ENCODE results near the gene TNFRSF14. TPM values are rescaled to one million over a fixed set of nuclear protein-coding genes. Genes with fewer than 3 reads are reported as not detected.
"Not testable (repeated sequence)": the region's sequence is repeated elsewhere in the genome, so short reads cannot be mapped to it uniquely, and the experiment has no call there.

The TNFRSF14 gene
- total RNA-seq, 1 donor = 127 TPM

GRCh38 chr1:2551544-2551943 lies 4.6 kb upstream of the TNFRSF14 start:
- H3K27me3 ChIP-seq (ENCODE audit: insufficient read depth, low read length); H3K4me3 ChIP-seq (ENCODE audit: low read length); H3K9me3 ChIP-seq (ENCODE audit: low read depth, low read length): not testable (repeated sequence)
- H3K4me1 ChIP-seq (ENCODE audit: insufficient read depth, low read length) = peaks cover 52% of the 10 kb centered on the region

- peaks cover 51% of the 10 kb centered on the region for H3K4me1 ChIP-seq (ENCODE audit: insufficient read depth, low read length)
- no peaks in the 10 kb centered on the region for H3K27me3 ChIP-seq (ENCODE audit: insufficient read depth, low read length)
- no peaks in the 10 kb centered on the region for H3K9me3 ChIP-seq (ENCODE audit: low read depth, low read length)
- H3K4me3 ChIP-seq (ENCODE audit: low read length) = no peak overlapping the region
Measured at GRCh38 chr1:2552189-2552588, 4.0 kb upstream of the TNFRSF14 start.

GRCh38 chr1:2553076-2553475 lies 3.1 kb upstream of the TNFRSF14 start:
- H3K9me3 ChIP-seq (ENCODE audit: low read depth, low read length); H3K27me3 ChIP-seq (ENCODE audit: insufficient read depth, low read length); H3K4me3 ChIP-seq (ENCODE audit: low read length): not testable (repeated sequence)
- peaks cover 51% of the 10 kb centered on the region for H3K4me1 ChIP-seq (ENCODE audit: insufficient read depth, low read length)

- Histone ChIP-seq H3K4me3 (ENCODE audit: low read length) (no peak overlapping the region), H3K27me3 (ENCODE audit: insufficient read depth, low read length) (no peaks in the 10 kb centered on the region), H3K9me3 (ENCODE audit: low read depth, low read length) (no peaks in the 10 kb centered on the region), H3K4me1 (ENCODE audit: insufficient read depth, low read length) (peaks cover 52% of the 10 kb centered on the region)
Measured at GRCh38 chr1:2553871-2554620, 2.1 kb upstream of the TNFRSF14 start.

GRCh38 chr1:2554621-2555387 lies 1.4 kb upstream of the TNFRSF14 start:
- Histone ChIP-seq H3K4me3 (ENCODE audit: low read length) (no peak overlapping the region), H3K4me1 (ENCODE audit: insufficient read depth, low read length) (peaks cover 45% of the 10 kb centered on the region), H3K27me3 (ENCODE audit: insufficient read depth, low read length) (no peaks in the 10 kb centered on the region), H3K9me3 (ENCODE audit: low read depth, low read length) (no peaks in the 10 kb centered on the region)

GRCh38 chr1:2555634-2556276 lies 416 bp upstream of the TNFRSF14 start:
- H3K27me3 ChIP-seq (ENCODE audit: insufficient read depth, low read length) = no peaks in the 10 kb centered on the region
- H3K4me1 ChIP-seq (ENCODE audit: insufficient read depth, low read length) = peaks cover 37% of the 10 kb centered on the region
- peak overlapping the region; percentile 85 for H3K4me3 ChIP-seq (ENCODE audit: low read length)
- H3K9me3 ChIP-seq (ENCODE audit: low read depth, low read length) = no peaks in the 10 kb centered on the region

- H3K9me3 ChIP-seq (ENCODE audit: low read depth, low read length) = no peaks in the 10 kb centered on the region
- peaks cover 37% of the 10 kb centered on the region for H3K4me1 ChIP-seq (ENCODE audit: insufficient read depth, low read length)
Measured at GRCh38 chr1:2556678-2557481, 709 bp downstream of the TNFRSF14 start.

GRCh38 chr1:2557482-2558400 lies 1.6 kb downstream of the TNFRSF14 start:
- peak overlapping the region; percentile 85 for H3K4me3 ChIP-seq (ENCODE audit: low read length)
- H3K9me3 ChIP-seq (ENCODE audit: low read depth, low read length) = no peaks in the 10 kb centered on the region
- H3K4me1 ChIP-seq (ENCODE audit: insufficient read depth, low read length) = peaks cover 37% of the 10 kb centered on the region

More at GRCh38 chr1:2556678-2557481, 709 bp downstream of the TNFRSF14 start:
- H3K27me3 ChIP-seq (ENCODE audit: insufficient read depth, low read length) = no peaks in the 10 kb centered on the region
- H3K4me3 ChIP-seq (ENCODE audit: low read length) = peak overlapping the region; percentile 85

GRCh38 chr1:2558420-2558819 lies 2.2 kb downstream of the TNFRSF14 start:
- Histone ChIP-seq H3K4me3 (ENCODE audit: low read length) (no peak overlapping the region), H3K9me3 (ENCODE audit: low read depth, low read length) (no peaks in the 10 kb centered on the region), H3K27me3 (ENCODE audit: insufficient read depth, low read length) (no peaks in the 10 kb centered on the region), H3K4me1 (ENCODE audit: insufficient read depth, low read length) (peaks cover 37% of the 10 kb centered on the region)

More at GRCh38 chr1:2557482-2558400, 1.6 kb downstream of the TNFRSF14 start:
- no peaks in the 10 kb centered on the region for H3K27me3 ChIP-seq (ENCODE audit: insufficient read depth, low read length)

- Histone ChIP-seq H3K4me3 (ENCODE audit: low read length) (no peak overlapping the region), H3K9me3 (ENCODE audit: low read depth, low read length) (no peaks in the 10 kb centered on the region), H3K27me3 (ENCODE audit: insufficient read depth, low read length) (no peaks in the 10 kb centered on the region), H3K4me1 (ENCODE audit: insufficient read depth, low read length) (peaks cover 37% of the 10 kb centered on the region)
Measured at GRCh38 chr1:2558861-2559260, 2.7 kb downstream of the TNFRSF14 start.

- no peak overlapping the region for H3K4me3 ChIP-seq (ENCODE audit: low read length)
- H3K9me3 ChIP-seq (ENCODE audit: low read depth, low read length) = no peaks in the 10 kb centered on the region
- H3K4me1 ChIP-seq (ENCODE audit: insufficient read depth, low read length) = peaks cover 33% of the 10 kb centered on the region
- H3K27me3 ChIP-seq (ENCODE audit: insufficient read depth, low read length) = no peaks in the 10 kb centered on the region
Measured at GRCh38 chr1:2559509-2560298, 3.5 kb downstream of the TNFRSF14 start.

- Histone ChIP-seq H3K4me3 (ENCODE audit: low read length) (no peak overlapping the region), H3K4me1 (ENCODE audit: insufficient read depth, low read length) (peaks cover 25% of the 10 kb centered on the region), H3K27me3 (ENCODE audit: insufficient read depth, low read length) (no peaks in the 10 kb centered on the region), H3K9me3 (ENCODE audit: low read depth, low read length) (no peaks in the 10 kb centered on the region)
Measured at GRCh38 chr1:2560299-2561073, 4.3 kb downstream of the TNFRSF14 start.

GRCh38 chr1:2561446-2561845 lies 5.3 kb downstream of the TNFRSF14 start:
- Histone ChIP-seq H3K4me1 (ENCODE audit: insufficient read depth, low read length) (peaks cover 20% of the 10 kb centered on the region), H3K4me3 (ENCODE audit: low read length) (no peak overlapping the region), H3K27me3 (ENCODE audit: insufficient read depth, low read length) (no peaks in the 10 kb centered on the region), H3K9me3 (ENCODE audit: low read depth, low read length) (no peaks in the 10 kb centered on the region)

Measured in mononuclear cell (primary cell).